Measurements from ENCODE around the gene GJC2.

Gene GJC2

DNA sequence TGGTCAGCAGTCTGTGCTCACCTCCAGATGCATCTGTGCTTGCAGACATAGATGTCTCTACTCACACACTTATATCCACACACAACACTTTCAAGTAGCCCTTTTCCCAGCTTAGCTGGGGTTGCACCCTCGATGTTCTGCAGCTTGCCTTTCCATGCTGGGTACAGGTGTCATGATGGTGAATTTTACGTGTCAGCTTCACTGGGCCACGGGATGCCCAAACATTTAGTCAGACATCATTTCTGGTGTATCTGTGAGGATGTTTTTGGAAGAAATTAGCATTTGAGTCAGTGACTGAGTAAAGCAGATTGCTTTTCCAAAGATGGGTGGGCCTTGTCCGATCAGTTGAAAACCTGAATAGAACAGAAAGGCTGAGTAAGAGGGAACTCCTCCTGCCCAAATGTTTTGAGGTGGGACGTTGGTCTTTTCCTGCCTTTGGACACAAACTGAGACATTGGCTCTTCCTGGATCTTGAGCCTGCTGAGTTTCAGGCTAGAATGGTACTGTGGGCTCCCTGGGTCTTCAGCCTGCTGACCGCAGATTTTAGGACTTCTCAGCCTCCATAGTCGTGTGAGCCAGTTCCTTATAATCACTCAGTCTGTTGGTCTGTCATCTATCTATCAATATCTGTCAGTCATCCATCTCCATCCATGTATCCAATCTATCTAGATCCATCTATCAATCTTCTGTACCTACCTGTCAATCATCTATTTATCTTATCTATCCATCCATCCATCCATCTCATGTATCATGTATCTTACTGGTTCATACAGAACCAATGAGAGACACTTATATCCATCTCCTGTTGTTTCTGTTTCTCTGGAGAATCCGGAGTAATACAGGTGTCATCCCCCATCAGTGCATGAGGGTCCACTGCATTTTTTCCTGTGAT, 45.4 kb downstream of the GJC2 start:
- no peak for DNase-seq

DNA sequence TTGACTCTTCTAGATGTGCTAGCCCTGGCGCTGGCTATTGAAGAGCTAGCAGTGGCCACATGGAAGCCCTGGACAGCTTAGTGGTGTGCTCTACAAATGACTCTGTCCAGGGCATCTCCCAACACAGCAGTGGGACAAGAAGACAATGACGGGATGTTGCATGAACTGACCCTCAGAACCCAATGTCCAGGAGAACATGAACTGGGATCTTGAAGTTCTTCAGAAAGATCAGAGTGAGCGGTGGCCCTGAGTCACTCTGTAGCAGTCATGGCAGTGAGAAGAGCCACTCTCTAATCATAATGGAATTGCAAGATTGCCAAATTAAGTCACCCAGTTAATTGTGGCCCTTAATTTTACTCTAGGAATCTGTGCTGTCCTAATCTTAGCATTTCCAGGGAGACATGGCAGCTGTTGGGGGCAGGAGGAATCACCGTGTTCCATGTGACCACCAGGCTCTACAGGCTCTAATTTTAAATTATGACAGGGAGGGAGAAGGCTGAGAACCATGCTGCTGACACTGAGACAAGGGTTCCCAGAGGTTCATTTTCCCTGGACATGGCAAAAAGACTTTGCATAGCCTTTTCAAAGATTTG, 47.9 kb downstream of the GJC2 start:
- DNase-seq: no peak

DNA sequence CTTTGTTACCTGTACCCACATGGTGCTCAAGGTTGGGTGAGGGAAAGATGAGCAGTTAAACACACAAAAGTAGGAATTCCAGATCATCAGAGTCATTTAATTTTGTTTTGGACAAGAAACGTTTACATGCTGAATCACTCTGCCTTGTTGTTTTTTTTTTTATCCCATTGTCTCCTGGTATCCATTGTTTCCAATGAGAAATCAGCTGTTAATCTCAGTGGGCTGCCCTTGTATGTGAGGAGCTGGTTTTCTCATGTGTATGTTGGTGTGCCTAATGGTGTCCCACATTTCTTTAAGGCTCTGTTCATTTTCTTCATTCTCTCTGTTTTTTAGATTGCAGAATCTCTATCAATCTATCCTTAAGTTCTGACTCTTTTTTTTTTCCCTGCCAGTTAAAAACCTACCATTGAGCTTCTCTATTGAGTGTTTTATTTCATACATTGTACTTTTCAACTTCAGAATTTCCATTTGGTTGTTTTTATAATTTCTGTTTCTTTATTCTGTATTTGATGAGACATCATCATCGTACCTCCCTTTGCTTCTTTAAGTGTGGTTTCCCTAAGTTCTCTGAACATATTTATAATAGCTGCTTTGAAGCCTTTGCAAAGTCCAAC, 49.4 kb downstream of the GJC2 start:
- no peak for DNase-seq

DNA sequence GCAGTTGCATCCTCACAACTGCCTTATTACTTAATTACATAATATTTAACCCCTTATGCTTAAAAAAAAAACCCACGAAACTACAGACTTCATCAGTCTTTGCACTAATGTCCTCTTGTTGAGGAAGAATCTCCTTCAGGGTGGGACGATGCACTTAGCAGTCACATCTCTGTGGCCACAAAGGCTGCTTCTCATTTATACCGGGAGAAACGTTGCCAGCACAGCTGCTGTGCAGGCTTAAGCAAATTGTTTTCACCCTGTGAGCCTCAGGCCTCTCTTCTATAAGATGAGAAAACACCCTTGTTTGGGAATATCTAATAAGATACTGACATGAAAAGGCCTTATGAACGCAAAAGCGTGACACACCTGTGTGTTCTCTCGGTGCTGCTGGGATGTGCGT, 55.2 kb downstream of the GJC2 start:
- no peak for DNase-seq

GRCh38 chr1:228205526-228206436, 56.1 kb downstream of the GJC2 start:
- DNase-seq: no peak

DNA sequence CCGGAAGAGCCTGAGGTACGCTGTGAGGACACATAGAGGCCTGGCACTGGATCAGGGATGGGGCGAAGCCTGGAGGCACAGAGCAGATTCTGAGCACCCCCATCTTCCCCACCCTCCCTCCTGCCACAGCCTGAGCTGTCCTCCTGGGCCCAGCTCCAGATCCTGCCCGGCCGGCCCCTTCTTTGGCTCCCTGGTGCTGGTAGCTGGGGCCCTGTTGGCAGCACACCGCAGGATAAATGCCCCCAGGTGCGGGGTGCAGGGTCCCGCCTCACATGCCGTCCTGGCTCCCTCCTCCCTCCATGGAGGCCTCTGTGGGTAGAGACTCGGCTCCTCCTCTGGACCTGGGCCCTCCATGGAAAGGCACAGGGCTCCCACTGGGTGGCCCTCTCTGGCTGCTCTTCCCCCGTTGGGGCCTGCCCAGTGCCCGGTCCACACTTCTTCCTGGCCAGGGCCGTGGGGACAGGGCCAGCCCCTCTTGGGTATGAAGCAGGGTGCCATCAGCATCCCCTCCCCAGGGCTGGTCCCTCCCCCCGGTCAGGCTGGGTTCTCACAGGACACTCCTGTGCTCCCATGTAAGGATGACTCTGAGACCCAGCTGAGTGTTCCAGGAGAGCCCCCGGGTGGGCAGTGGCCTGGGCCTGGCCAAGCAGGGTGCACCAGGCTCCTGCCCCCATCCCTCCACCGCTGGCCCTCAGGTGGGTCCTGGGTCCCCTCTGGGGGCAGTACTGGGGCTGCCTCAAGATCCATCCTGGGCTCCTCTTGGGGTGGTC, 57.0 kb downstream of the GJC2 start:
- DNase-seq: no peak

DNA sequence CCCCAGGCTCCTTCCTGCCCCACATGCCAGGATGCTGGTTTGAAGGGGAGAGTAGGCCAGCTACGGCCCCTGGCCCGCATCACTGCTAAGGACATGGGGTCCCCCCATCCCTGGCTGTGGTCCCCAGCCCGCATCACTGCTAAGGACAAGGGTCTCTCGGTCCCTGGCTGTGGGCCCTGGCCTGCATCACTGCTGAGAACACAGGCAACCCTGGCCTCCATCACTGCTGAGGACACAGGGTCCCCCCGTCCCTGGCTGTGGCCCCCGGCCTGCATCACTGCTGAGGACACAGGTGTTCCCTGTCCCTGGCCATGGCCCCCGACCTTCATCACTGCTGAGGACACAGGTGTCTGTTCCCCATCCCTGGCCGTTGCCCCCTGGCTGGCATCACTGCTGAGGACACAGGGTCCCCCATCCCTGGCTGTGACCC, 57.7 kb downstream of the GJC2 start:
- no peak for DNase-seq

DNA sequence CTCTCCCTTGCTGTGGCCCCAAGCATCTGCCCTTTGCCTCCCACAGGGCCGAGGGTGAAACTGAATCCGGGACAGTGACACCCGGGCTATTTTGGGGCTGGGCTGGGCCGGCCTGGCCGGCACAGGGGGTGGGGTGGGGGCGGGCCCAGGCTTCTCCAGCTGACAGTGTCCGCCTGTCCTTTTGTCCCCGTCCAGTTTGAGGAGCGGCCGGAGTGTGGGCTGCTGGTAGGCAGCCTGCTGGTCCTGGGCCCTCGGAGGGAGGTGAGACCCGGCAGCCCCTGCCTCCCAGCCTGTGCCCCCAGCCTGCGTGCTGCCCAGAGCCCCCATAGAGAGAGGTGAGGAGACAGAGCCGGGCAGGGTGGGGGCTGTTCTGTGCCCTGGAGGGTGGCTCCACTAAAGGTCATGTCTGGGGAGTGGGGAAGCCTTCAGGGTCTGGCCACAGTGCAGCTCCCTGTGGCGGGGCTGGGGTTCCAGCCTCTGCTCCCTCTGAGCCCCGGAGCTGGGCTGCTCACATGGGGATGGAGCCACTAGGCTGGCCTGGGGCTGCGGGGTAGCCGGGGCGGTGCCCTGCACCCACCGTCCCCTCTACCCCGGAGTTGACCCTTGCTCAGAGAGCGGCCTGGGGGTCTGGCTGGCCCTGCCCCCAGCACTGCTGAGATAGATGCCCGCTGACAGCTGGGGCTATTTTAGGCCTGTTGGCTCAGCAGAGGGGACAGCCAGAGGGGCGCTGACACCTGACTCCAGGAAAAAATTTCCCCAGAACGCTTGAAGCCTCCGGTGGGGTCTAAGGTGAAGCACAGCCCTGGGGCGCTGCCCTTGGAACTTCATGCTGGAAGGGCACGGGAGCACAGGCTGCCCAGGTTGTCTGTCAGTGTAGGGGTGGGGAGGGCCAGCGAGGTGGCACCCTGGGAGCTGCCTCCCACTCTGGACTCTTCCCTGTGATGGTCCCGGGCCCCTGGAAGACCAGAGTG, 58.4 kb downstream of the GJC2 start, which contains the start of gene OBSCN:
Gene OBSCN, plus strand, starts transcription at position 194 of the 971 bp plus-strand sequence. CDS start 3,740 bp downstream, outside the sequence.
- DNase-seq: no peak

- DNase-seq: no peak
These were observed 59.3 kb downstream of the GJC2 start for GRCh38 chr1:228208831-228209551.

Data from hematopoietic multipotent progenitor cell treated with erythropoietin and hydrocortisone succinate and interleukin-3 and kit ligand, for 8 days (in vitro differentiated cells).